WI38 (cell line): Measurements from ENCODE around the gene ASAH2B.

Source experiments
- H3K4me3 ChIP-seq: 2 replicates; pipeline ENCODE4 v1.5.1; 2011; ENCODE audit warnings: low read depth, mild to moderate bottlenecking, control low read depth, low read length
- TF ChIP-seq, protein P1 (sequence below): IDR thresholded peaks from 2 replicates; pipeline ENCODE4 v1.5.1; 2012; ENCODE audit warnings: low read depth, mild to moderate bottlenecking, control low read depth, low read length

Gene ASAH2B

DNA sequence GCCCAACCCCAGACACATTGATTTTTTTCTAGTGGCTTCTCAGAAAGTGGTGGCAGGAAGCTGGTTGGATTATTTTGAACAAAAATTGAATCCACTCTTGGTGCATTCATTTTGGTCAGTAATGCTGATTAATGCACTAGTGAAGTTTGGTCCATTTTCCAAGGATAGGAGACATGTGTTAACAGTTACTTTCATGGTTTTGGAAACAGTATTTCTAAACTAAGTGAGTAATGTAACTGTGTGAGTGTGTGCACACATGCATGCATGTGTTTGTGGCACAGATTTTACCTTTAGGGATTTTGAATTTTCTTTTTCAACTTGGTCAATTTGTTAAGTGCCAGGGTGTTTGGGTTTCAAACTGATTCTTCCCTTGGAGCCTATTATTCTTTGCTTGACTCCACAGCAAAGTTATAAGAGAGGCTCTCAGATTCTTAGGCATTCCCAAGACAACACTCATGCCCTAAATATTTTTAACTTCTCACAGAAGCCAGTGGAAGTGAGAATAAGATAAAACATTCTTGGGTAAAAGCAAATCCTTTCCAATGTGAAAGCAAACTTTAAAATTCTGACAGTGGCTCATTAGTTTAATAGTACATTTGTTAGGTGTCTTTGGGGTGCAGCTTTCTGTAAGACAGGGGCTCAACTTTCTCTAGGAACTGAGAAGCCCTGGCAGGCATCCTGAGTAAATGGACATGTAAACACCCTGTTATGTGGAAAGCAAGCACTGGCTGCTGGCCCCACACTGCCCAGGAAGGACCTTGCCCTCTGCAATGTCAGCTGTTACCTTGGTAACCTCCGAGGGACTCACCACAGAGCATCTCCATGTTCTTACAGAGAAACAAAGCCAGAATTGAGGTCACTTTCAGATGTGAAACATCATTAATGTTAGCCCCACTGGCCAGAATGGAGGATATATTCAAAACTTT lies 68.4 kb downstream of the ASAH2B start:
- H3K4me3 ChIP-seq, result no peak overlapping the region
- TF ChIP-seq, protein P1, sequence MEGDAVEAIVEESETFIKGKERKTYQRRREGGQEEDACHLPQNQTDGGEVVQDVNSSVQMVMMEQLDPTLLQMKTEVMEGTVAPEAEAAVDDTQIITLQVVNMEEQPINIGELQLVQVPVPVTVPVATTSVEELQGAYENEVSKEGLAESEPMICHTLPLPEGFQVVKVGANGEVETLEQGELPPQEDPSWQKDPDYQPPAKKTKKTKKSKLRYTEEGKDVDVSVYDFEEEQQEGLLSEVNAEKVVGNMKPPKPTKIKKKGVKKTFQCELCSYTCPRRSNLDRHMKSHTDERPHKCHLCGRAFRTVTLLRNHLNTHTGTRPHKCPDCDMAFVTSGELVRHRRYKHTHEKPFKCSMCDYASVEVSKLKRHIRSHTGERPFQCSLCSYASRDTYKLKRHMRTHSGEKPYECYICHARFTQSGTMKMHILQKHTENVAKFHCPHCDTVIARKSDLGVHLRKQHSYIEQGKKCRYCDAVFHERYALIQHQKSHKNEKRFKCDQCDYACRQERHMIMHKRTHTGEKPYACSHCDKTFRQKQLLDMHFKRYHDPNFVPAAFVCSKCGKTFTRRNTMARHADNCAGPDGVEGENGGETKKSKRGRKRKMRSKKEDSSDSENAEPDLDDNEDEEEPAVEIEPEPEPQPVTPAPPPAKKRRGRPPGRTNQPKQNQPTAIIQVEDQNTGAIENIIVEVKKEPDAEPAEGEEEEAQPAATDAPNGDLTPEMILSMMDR, result no peak
